Measurements from ENCODE around the gene SFT2D1. TPM values are rescaled to one million over a fixed set of nuclear protein-coding genes. Genes with fewer than 3 reads are reported as not detected.
"Not testable (repeated sequence)": the region's sequence is repeated elsewhere in the genome, so short reads cannot be mapped to it uniquely, and the experiment has no call there.

SFT2D1 gene
- total RNA-seq, 4 donors from 2014 or later, result 6.1 to 35.8 (median 33.0) TPM

DNA sequence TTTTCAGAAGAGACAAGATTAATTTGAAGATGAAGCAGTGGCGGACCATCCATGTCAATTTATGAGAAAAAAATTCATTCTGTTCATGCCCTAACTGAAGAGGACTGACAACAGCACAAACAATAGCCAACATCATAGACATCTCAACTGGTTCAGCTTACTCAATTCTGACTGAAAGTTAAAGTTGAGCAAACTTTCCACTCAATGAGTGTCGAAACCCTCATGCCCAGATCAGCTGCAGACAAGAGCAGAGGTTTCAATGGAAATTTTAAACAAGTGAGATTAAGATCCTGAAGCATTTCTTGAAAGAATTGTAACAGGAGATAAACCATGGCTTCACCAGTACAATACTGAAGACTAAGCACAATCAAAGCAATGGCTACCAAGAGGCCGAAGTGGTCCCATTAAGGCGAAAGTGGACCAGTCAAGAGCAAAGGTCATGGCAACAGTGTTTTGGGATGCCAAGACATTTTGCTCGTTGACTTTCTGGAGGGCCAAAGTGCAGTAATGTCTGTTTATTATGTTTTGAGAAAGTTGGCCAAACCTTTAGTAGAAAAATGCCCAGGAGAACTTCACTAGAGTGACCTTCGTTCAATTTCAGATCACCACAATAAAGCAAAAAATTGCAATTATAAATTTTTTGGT, 6.1 kb upstream of the SFT2D1 start:
- TF ChIP-seq CTCF (IDR thresholded peaks at IDR 0.05), result no peak
- no peak for TF ChIP-seq POLR2A (IDR thresholded peaks at IDR 0.05)
- no peaks in the 10 kb centered on the region for H3K9me3 ChIP-seq
- no peaks in the 10 kb centered on the region for H3K4me1 ChIP-seq
- H3K27me3 ChIP-seq, result no peaks in the 10 kb centered on the region
- no peak for DNase-seq
- no peak overlapping the region for H3K4me3 ChIP-seq
- intact Hi-C loops (cut with DNase I; ENCODE audit: low total_unique reads), result no loop called here
- H3K36me3 ChIP-seq, result no peaks in the 10 kb centered on the region
- no peak overlapping the region for H3K27ac ChIP-seq

DNA sequence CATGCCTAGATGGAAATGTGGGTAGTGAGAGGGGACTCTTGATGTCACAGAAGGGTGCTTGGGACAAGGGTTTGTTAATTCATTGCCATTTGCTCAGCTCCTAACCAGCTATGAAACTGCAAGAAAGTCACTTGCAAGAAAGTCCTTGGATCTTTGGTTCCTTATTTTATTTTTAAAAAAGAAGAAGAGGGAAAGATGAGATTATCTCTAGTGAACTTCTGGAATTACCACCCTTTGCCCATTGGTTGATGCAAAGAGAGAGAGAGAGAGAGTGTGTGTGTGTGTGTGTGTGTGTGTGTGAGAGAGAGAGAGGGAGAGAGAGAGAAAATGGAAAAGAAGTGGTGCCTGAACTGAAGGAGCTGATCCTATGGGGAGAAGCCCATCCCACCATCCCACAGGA, 4.6 kb upstream of the SFT2D1 start:
- Histone ChIP-seq H3K4me3 (no peak overlapping the region), H3K4me1 (no peaks in the 10 kb centered on the region), H3K36me3 (no peaks in the 10 kb centered on the region), H3K9me3 (no peaks in the 10 kb centered on the region), H3K27me3 (no peaks in the 10 kb centered on the region), H3K27ac (no peak overlapping the region)
- TF ChIP-seq CTCF (IDR thresholded peaks at IDR 0.05), result no peak
- no peak for TF ChIP-seq POLR2A (IDR thresholded peaks at IDR 0.05)
- DNase-seq, result no peak
- intact Hi-C loops (cut with DNase I; ENCODE audit: low total_unique reads), result no loop called here

GRCh38 chr6:166346449-166346848, 4.1 kb upstream of the SFT2D1 start:
- DNase-seq, result no peak
- no peak overlapping the region for H3K27ac ChIP-seq
- no peaks in the 10 kb centered on the region for H3K27me3 ChIP-seq
- TF ChIP-seq POLR2A (IDR thresholded peaks at IDR 0.05) (no peak), CTCF (IDR thresholded peaks at IDR 0.05) (no peak)
- no peaks in the 10 kb centered on the region for H3K9me3 ChIP-seq
- no peak overlapping the region for H3K4me3 ChIP-seq
- H3K4me1 ChIP-seq, result no peaks in the 10 kb centered on the region
- H3K36me3 ChIP-seq, result no peaks in the 10 kb centered on the region
- intact Hi-C loops (cut with DNase I; ENCODE audit: low total_unique reads), result no loop called here

DNA sequence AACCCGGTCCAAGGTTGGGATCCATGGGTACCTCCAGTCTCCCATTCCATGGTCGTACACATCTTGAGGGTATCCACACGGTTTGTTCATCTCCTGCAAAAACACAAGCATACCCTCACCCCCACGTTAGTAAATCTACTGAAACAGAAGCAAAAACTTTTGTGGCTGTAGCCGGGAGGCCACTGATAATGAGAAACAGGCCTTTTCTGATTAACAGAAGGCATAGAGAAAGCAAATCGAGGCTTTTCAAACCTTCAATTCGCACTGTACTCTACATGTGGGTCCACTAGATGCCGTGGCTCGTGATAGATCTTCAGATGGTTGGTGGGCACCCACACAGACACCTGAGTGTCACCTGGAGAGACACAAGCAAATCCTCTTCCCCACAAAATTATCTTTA, 3.3 kb upstream of the SFT2D1 start:
- H3K27me3 ChIP-seq; intact Hi-C loops (cut with DNase I; ENCODE audit: low total_unique reads); H3K36me3 ChIP-seq; H3K4me1 ChIP-seq; H3K9me3 ChIP-seq; H3K27ac ChIP-seq; H3K4me3 ChIP-seq; DNase-seq: not testable (repeated sequence)

GRCh38 chr6:166344921-166345320, 2.6 kb upstream of the SFT2D1 start:
- H3K27me3 ChIP-seq; H3K9me3 ChIP-seq; H3K4me3 ChIP-seq; H3K27ac ChIP-seq; H3K36me3 ChIP-seq; DNase-seq; intact Hi-C loops (cut with DNase I; ENCODE audit: low total_unique reads): not testable (repeated sequence)
- peaks cover 9 to 13% of the 10 kb centered on the region in 2 donors for H3K4me1 ChIP-seq

DNA sequence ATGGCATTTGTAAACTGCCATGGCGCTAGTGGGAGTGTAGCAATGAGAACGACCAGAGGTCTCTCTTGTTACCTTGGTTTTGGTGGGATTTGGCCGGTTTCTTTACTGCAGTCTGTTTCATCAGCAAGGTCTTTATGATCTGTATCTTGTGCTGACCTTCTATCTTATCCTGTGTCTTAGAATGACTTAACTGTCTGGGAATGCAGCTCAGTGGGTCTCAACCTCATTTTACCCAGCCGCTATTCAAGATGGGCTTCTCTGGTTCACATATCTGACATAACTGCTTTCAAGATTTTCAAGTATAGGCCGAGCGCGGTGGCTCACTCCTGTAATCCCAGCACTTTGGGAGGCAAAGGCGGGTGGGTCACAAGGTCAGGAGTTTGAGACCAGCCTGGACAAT, 1.9 kb upstream of the SFT2D1 start:
- H3K4me3 ChIP-seq, result no peak overlapping the region
- no peak for DNase-seq
- H3K27ac ChIP-seq, result no peak overlapping the region
- H3K27me3 ChIP-seq, result no peaks in the 10 kb centered on the region
- H3K36me3 ChIP-seq, result no peaks in the 10 kb centered on the region
- intact Hi-C loops (cut with DNase I; ENCODE audit: low total_unique reads), result no loop called here
- TF ChIP-seq CTCF (IDR thresholded peaks at IDR 0.05) (no peak), POLR2A (IDR thresholded peaks at IDR 0.05) (no peak)
- peaks cover 9 to 13% of the 10 kb centered on the region in 2 donors for H3K4me1 ChIP-seq
- no peaks in the 10 kb centered on the region for H3K9me3 ChIP-seq
